K562 (cell line): ENCODE data around the gene CCSAP. TPM values are rescaled to one million over a fixed set of nuclear protein-coding genes. Genes with fewer than 3 reads are reported as not detected.

Experiments used
- ATAC-seq: fragments of 200-7000 bp; cut with Tn5 transposase; 3 replicates; pipeline ENCODE4 v1.9.1; 2020; ENCODE audit warnings: moderate library complexity
- BruUV-seq: library from RNA; stranded (reverse); fragments of 400-500 nt; replicated peaks from 2 replicates; lab custom pipeline; 2021; lab: Mats Ljungman, UMichigan
- CTCF ChIA-PET: fragments of 300-600 bp; formaldehyde crosslinking; extraction: SDS; loops from one replicate; lab custom pipeline; 2021; ENCODE audit warnings: low intra/inter-chr PET ratio; lab: Yijun Ruan, JAX
- POLR2A ChIA-PET: fragments of 300-600, 350-650 bp; sonication (Branson Sonifier 250); formaldehyde crosslinking; extraction: SDS; loops from one replicate; lab custom pipeline; 2021; ENCODE audit warnings: antibody characterized with exemption, inconsistent platforms; lab: Yijun Ruan, JAX
- DNase-seq, 4 experiments: peaks; one replicate each; pipeline versions ENCODE4 v3.0.0 to v3.0.0-alpha.2; 2011 to 2018; ENCODE audit warnings: low spot score in 3 of 4, mixed read lengths in 3 of 4; ENCODE audit errors: extremely low read depth in 1 of 4
- FAIRE-seq: peaks from 2 replicates; lab custom pipeline; 2011; peaks lifted over from hg19 to GRCh38; lab: Jason Lieb, UNC
- H2AFZ ChIP-seq: 2 replicates; pipeline ENCODE4 v1.6.0; 2011; ENCODE audit warnings: low read depth, low read length, control low read depth, inconsistent platforms
- H3K27ac ChIP-seq: fragments of 200-600 bp; 3 replicates; pipeline ENCODE4 v1.8.0; 2011; ENCODE audit warnings: low read depth, mild to moderate bottlenecking, control low read depth, inconsistent platforms, low read length, moderate library complexity, mixed read lengths; ENCODE audit errors: extremely low read depth
- H3K27me3 ChIP-seq, 2 experiments: fragments of 300-600 bp in 1 of 2; 2 replicates in 1 of 2; 3 replicates in 1 of 2; pipeline versions ENCODE4 v1.6.0 to v1.8.0; 2011; ENCODE audit warnings: inconsistent platforms in 2 of 2, low read length in 2 of 2, mild to moderate bottlenecking in 1 of 2, mixed read lengths in 1 of 2, moderate library complexity in 1 of 2; ENCODE audit not compliant: control insufficient read depth in 2 of 2, insufficient read depth in 2 of 2
- H3K36me3 ChIP-seq: fragments of 300-600 bp; 3 replicates; pipeline ENCODE4 v1.8.0; 2011; ENCODE audit warnings: mild to moderate bottlenecking, low read length, inconsistent platforms; ENCODE audit not compliant: control insufficient read depth, insufficient read depth
- H3K4me1 ChIP-seq, 2 experiments: fragments of 200-600 bp in 1 of 2; replicated peaks in 1 of 2; 2 replicates in 1 of 2; 3 replicates in 1 of 2; pipeline versions ENCODE4 v1.5.1 to v1.8.0; 2011; ENCODE audit warnings: inconsistent platforms in 2 of 2, low read length in 2 of 2, mild to moderate bottlenecking in 1 of 2, mixed read lengths in 1 of 2, moderate library complexity in 1 of 2; ENCODE audit not compliant: control insufficient read depth in 2 of 2, insufficient read depth in 2 of 2
- H3K4me2 ChIP-seq: 2 replicates; pipeline ENCODE4 v1.6.1; 2011; ENCODE audit warnings: low read length, control low read depth, inconsistent platforms, mixed read lengths; ENCODE audit not compliant: insufficient read depth
- H3K4me3 ChIP-seq: fragments of 200-600 bp; sonication (generic), shearing (Covaris generic); 2 replicates; pipeline ENCODE4 v1.5.1; 2016; ENCODE audit warnings: control low read depth, inconsistent platforms
- H3K79me2 ChIP-seq: fragments of 200-600 bp; 3 replicates; pipeline ENCODE4 v1.8.0; 2011; ENCODE audit warnings: low read length, inconsistent platforms; ENCODE audit not compliant: control insufficient read depth, insufficient read depth
- H3K9ac ChIP-seq, 2 experiments: 2 replicates each; pipeline versions ENCODE4 v1.6.0 to v1.6.1; 2011; ENCODE audit warnings: low read depth in 2 of 2, low read length in 2 of 2, control low read depth in 1 of 2, inconsistent platforms in 1 of 2, mild to moderate bottlenecking in 1 of 2, mixed read lengths in 1 of 2; ENCODE audit not compliant: insufficient read depth in 1 of 2
- H3K9me1 ChIP-seq: one replicate; pipeline ENCODE4 v1.6.0; 2011; ENCODE audit warnings: inconsistent platforms, mild to moderate bottlenecking, low read length, moderate library complexity; ENCODE audit not compliant: control insufficient read depth, insufficient read depth
- H3K9me3 ChIP-seq: replicated peaks from 2 replicates; pipeline ENCODE4 v1.5.1; 2011; ENCODE audit warnings: low read depth, low read length, inconsistent platforms; ENCODE audit not compliant: control insufficient read depth, insufficient read depth
- H4K20me1 ChIP-seq: replicated peaks from 2 replicates; pipeline ENCODE4 v1.6.1; 2011; ENCODE audit warnings: low read length, inconsistent platforms, mixed read lengths; ENCODE audit not compliant: control insufficient read depth, insufficient read depth
- CEBPB ChIP-seq: fragments of 450-650 bp; IDR thresholded peaks from 2 replicates; pipeline ENCODE4 v1.6.1; 2016; ENCODE audit warnings: missing genetic modification characterization, missing compliant biosample characterization
- NUFIP1 ChIP-seq: fragments of 450-650 bp; IDR thresholded peaks from 2 replicates; pipeline ENCODE4 v1.6.1; 2018; ENCODE audit not compliant: partially characterized antibody
- WGBS: fragments of 100-300 bp; shearing (Covaris generic); methylation state at CpG from one replicate; pipeline ENCODE4 v1.1.6; 2016; ENCODE audit warnings: low coverage, mixed read lengths; ENCODE audit not compliant: insufficient coverage; ENCODE audit errors: missing lambda C conversion rate; 5-methylcytosine and 5-hydroxymethylcytosine counted together
- in situ Hi-C: fragments of 300-500 bp; cut with MboI; formaldehyde crosslinking; loops from 4 replicates; pipeline ENCODE4 v1.15.0; 2018; ENCODE audit warnings: inconsistent platforms, mixed read lengths
- intact Hi-C: fragments of 100-400 bp; cut with micrococcal nuclease; formaldehyde crosslinking; loops from 2 replicates; pipeline ENCODE4 v1.14.2; 2022
- polyA plus RNA-seq, 8 experiments: library from polyadenylated mRNA; depleted of rRNA in 4 of 8; stranded (reverse) in 5 of 8; unstranded in 3 of 8; fragments of >200 nt; fragmentation: Nextera tagmentation in 2 of 8; fragmentation: Illumina TruSeq in 1 of 8; extraction: Ambion mirVana in 2 of 8; extraction: Trizol in 1 of 8; gene quantifications; 2 replicates each; pipeline versions ENCODE4 v1.2.1 to v1.2.3, GENCODE V29; 2011 to 2014; ENCODE audit warnings: inconsistent platforms in 1 of 8, missing spikeins in 1 of 8
- total RNA-seq, 7 experiments: library from RNA; depleted of rRNA in 6 of 7; stranded (reverse); fragments of >200 nt in 6 of 7; fragmentation: Illumina TruSeq in 2 of 7; extraction: Trizol in 2 of 7; gene quantifications; 2 replicates each; pipeline versions ENCODE4 v1.2.1 to v1.2.3, GENCODE V29; 2011 to 2021; ENCODE audit warnings: low replicate concordance in 1 of 7
- TF ChIP-seq, protein P1 (sequence below): fragments of 200-800 bp; sonication (Bioruptor generic); IDR thresholded peaks from 2 replicates; pipeline ENCODE4 v1.6.1; 2017; ENCODE audit warnings: missing genetic modification characterization, missing compliant biosample characterization

Gene CCSAP
- total and polyA plus RNA-seq, 9 of the 15 experiments (the other 6 are each of a cell fraction or from before 2014, with no cell fraction given): 3.6 to 15.9 (median 9.5) TPM

DNA sequence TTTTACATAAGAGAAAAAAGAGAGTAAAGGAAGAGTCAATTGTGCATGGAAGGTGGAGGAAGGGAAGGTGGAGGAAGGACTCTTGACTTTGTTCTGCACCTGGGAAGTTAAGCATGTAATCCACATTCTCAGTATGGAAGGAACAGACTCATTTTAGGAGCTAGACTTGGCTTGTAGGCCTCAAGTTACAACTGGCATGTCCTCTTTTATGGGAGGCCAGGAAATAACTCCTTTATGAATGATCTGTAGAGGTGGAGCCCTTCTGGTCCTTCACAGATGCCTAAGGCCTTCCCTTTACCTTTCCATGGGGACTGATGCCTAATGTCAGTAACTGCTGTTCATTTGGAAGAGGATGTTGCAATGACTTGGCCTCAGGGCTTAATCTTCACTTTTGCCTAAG is 29.4 kb upstream of the CCSAP start:
- BruUV-seq: no TSS peak
- H3K9ac ChIP-seq: no peak overlapping the region
- ATAC-seq (no peak), FAIRE-seq (peak; percentile 11), DNase-seq (no peak)
- no peaks in the 10 kb centered on the region for H3K36me3 ChIP-seq
- no peak overlapping the region for H3K4me2 ChIP-seq
- POLR2A ChIA-PET: interaction anchor here (0.7 to 1.2 kb wide), 2 partner anchors 15 to 118 kb away, joined by 4 read pairs; no protein-coding TSS in a partner anchor
- TF ChIP-seq, protein P1, sequence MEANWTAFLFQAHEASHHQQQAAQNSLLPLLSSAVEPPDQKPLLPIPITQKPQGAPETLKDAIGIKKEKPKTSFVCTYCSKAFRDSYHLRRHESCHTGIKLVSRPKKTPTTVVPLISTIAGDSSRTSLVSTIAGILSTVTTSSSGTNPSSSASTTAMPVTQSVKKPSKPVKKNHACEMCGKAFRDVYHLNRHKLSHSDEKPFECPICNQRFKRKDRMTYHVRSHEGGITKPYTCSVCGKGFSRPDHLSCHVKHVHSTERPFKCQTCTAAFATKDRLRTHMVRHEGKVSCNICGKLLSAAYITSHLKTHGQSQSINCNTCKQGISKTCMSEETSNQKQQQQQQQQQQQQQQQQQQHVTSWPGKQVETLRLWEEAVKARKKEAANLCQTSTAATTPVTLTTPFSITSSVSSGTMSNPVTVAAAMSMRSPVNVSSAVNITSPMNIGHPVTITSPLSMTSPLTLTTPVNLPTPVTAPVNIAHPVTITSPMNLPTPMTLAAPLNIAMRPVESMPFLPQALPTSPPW (CRISPR knock-in tag): no peak
- TF ChIP-seq CEBPB (tag): peak; percentile 44
- no peak overlapping the region for H3K27ac ChIP-seq
- no peak overlapping the region for H3K4me3 ChIP-seq
- no peaks in the 10 kb centered on the region for H3K9me3 ChIP-seq
- no peaks in the 10 kb centered on the region for H3K79me2 ChIP-seq
- H4K20me1 ChIP-seq: no peaks in the 10 kb centered on the region
- no peaks in the 10 kb centered on the region for H3K9me1 ChIP-seq
- CTCF ChIA-PET: no interaction called here
- H2AFZ ChIP-seq: no peak overlapping the region
- in situ Hi-C loops (no loop called here), intact Hi-C loops (no loop called here)
- peaks cover 45 to 60% of the 10 kb centered on the region in 2 experiments for H3K27me3 ChIP-seq
- no peaks in the 10 kb centered on the region for H3K4me1 ChIP-seq

DNA sequence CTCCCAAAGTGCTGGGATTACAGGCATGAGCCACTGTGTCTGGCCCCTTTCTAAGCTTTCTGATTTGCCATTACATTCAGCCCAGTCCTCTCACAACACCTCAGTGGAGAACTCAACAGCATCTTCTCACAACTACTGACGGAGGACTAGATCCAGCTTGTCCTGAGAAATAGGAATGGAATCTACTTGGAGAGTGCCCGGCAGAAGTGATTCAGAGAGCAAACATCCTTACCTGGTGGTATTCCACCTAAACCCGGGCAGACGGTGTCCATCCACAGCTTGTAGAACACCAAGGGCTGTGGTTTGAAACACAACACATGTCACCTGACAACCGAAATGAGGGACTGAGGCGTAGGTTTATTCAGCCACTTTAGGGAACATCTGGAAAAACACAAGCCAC is 28.8 kb upstream of the CCSAP start:
- Histone ChIP-seq H3K9me3 (no peaks in the 10 kb centered on the region), H3K27me3 (peaks cover 41 to 53% of the 10 kb centered on the region in 2 experiments), H3K9ac (no peak overlapping the region), H3K36me3 (no peaks in the 10 kb centered on the region), H3K4me3 (no peak overlapping the region), H4K20me1 (no peaks in the 10 kb centered on the region), H3K4me2 (no peak overlapping the region)
- in situ Hi-C loops: no loop called here
- intact Hi-C loops: no loop called here
- no peak for ATAC-seq
- ChIA-PET CTCF (no interaction called here), POLR2A (interaction anchor here (0.7 to 1.6 kb wide), 3 partner anchors 10 to 22 kb away, joined by 3 to 4 read pairs (median 4); no protein-coding TSS in a partner anchor)
- no TSS peak for BruUV-seq
- no peak for TF ChIP-seq NUFIP1
- TF ChIP-seq, all 486 proteins: peak for 0
- Histone ChIP-seq H3K27ac (no peak overlapping the region), H3K4me1 (no peaks in the 10 kb centered on the region), H3K79me2 (no peaks in the 10 kb centered on the region), H2AFZ (no peak overlapping the region), H3K9me1 (no peaks in the 10 kb centered on the region)
- DNase-seq (no peak), FAIRE-seq (no peak)
- WGBS: 2% methylated on average over 6 of the region's 6 CpGs
